ENCODE data around the gene TBL1Y.

DNA sequence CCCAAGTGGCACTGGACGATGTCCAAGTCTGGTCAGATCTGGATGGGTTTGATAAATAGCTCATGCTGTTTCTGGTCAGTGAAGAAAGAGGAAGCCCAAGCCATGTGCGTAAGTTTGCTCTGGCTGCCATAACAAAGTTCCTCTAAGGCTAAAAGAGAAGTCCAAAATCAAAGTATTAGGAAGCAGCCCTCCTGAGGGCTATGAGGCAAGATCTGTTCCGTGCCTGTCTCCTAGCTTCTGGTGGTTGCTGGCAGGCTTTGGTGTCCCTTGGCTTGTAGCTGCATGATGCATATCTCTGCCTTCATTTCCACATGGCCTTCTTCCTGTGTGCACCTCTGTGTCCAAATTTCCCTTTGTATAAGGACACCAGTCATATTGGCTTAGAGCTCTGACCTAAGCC, 81.5 kb downstream of the TBL1Y start:
- TF ChIP-seq, protein P1, sequence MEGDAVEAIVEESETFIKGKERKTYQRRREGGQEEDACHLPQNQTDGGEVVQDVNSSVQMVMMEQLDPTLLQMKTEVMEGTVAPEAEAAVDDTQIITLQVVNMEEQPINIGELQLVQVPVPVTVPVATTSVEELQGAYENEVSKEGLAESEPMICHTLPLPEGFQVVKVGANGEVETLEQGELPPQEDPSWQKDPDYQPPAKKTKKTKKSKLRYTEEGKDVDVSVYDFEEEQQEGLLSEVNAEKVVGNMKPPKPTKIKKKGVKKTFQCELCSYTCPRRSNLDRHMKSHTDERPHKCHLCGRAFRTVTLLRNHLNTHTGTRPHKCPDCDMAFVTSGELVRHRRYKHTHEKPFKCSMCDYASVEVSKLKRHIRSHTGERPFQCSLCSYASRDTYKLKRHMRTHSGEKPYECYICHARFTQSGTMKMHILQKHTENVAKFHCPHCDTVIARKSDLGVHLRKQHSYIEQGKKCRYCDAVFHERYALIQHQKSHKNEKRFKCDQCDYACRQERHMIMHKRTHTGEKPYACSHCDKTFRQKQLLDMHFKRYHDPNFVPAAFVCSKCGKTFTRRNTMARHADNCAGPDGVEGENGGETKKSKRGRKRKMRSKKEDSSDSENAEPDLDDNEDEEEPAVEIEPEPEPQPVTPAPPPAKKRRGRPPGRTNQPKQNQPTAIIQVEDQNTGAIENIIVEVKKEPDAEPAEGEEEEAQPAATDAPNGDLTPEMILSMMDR (IDR thresholded peaks at IDR 0.05 in 8 of 11, conservative IDR thresholded peaks at IDR 0.05 in 3 of 11), result no peak
- TF ChIP-seq POLR2A (IDR thresholded peaks at IDR 0.05), result no peak
